CD14-positive monocyte (primary cell): ENCODE measurements around the gene DYRK1A. TPM values are rescaled to one million over a fixed set of nuclear protein-coding genes. Genes with fewer than 3 reads are reported as not detected.

ENCODE experiments used
- DNase-seq, 3 donors: peaks; one replicate each; pipeline ENCODE4 v3.0.0-alpha.2; 2011 to 2022
- H2AFZ ChIP-seq: 2 replicates; pipeline ENCODE4 v1.6.0; 2012; ENCODE audit warnings: mild to moderate bottlenecking, low read depth, low read length, inconsistent platforms; ENCODE audit not compliant: insufficient read depth, poor library complexity, severe bottlenecking
- H3K27ac ChIP-seq, 2 donors: 1 replicate in 1 of 2; 2 replicates in 1 of 2; pipeline ENCODE4 v1.5.1; 2012 to 2013; ENCODE audit warnings: low read length in 2 of 2, control low read depth in 1 of 2, inconsistent platforms in 1 of 2, low read depth in 1 of 2, mild to moderate bottlenecking in 1 of 2
- H3K27me3 ChIP-seq, 2 donors: one replicate each; pipeline versions ENCODE4 v1.6.0 to v1.6.1; 2011 to 2013; ENCODE audit warnings: low read length in 2 of 2; ENCODE audit not compliant: control insufficient read depth in 2 of 2, insufficient read depth in 2 of 2
- H3K36me3 ChIP-seq, 2 donors: replicated peaks in 1 of 2; 1 replicate in 1 of 2; 2 replicates in 1 of 2; pipeline versions ENCODE4 v1.5.1 to v1.6.1; 2012 to 2013; ENCODE audit warnings: low read length in 2 of 2, control low read depth in 1 of 2, inconsistent platforms in 1 of 2, mild to moderate bottlenecking in 1 of 2; ENCODE audit not compliant: insufficient read depth in 2 of 2, control insufficient read depth in 1 of 2
- H3K4me1 ChIP-seq, 2 donors: 1 replicate in 1 of 2; 2 replicates in 1 of 2; pipeline versions ENCODE4 v1.5.1 to v1.6.1; 2012 to 2013; ENCODE audit warnings: low read length in 2 of 2, control low read depth in 1 of 2, inconsistent platforms in 1 of 2, mild to moderate bottlenecking in 1 of 2, moderate library complexity in 1 of 2; ENCODE audit not compliant: insufficient read depth in 2 of 2, control insufficient read depth in 1 of 2
- H3K4me2 ChIP-seq: replicated peaks from 2 replicates; pipeline ENCODE3; 2012; ENCODE audit warnings: low read length, moderate library complexity, mild to moderate bottlenecking; ENCODE audit not compliant: poor library complexity, severe bottlenecking; ENCODE audit errors: extremely low read depth
- H3K4me3 ChIP-seq, 3 experiments: fragments of 200-600 bp in 1 of 3; sonication (generic) in 1 of 3; replicated peaks in 1 of 3; 1 replicate in 2 of 3; 2 replicates in 1 of 3; pipeline ENCODE4 v1.5.1; 2011 to 2013; ENCODE audit warnings: low read length in 3 of 3, mild to moderate bottlenecking in 3 of 3, control low read depth in 2 of 3, low read depth in 2 of 3, inconsistent platforms in 1 of 3, moderate library complexity in 1 of 3
- H3K79me2 ChIP-seq: 2 replicates; pipeline ENCODE4 v1.6.0; 2012; ENCODE audit warnings: mild to moderate bottlenecking, control low read depth, inconsistent platforms, low read length, moderate library complexity; ENCODE audit not compliant: insufficient read depth
- H3K9ac ChIP-seq: 2 replicates; pipeline ENCODE4 v1.6.0; 2017; ENCODE audit warnings: low read length, mild to moderate bottlenecking; ENCODE audit not compliant: insufficient read depth, poor library complexity, severe bottlenecking
- H3K9me3 ChIP-seq, 2 donors: replicated peaks in 1 of 2; 1 replicate in 1 of 2; 2 replicates in 1 of 2; pipeline versions ENCODE4 v1.5.1 to v1.6.1; 2012 to 2013; ENCODE audit warnings: low read length in 2 of 2, control low read depth in 1 of 2; ENCODE audit not compliant: control insufficient read depth in 1 of 2, insufficient read depth in 1 of 2
- H4K20me1 ChIP-seq: 2 replicates; pipeline ENCODE4 v1.6.0; 2012; ENCODE audit warnings: mild to moderate bottlenecking, low read length, control low read depth, moderate library complexity; ENCODE audit not compliant: insufficient read depth
- H3K27ac Mint-ChIP-seq, 7 donors: one replicate each; pipeline ENCODE4 v1.8.0; 2020; ENCODE audit warnings: mild to moderate bottlenecking in 7 of 7, mixed read lengths in 7 of 7, moderate library complexity in 6 of 7, inconsistent platforms in 2 of 7
- H3K27me3 Mint-ChIP-seq, 3 donors: one replicate each; pipeline ENCODE4 v1.8.0; 2021 to 2022; ENCODE audit warnings: low read depth in 3 of 3, mild to moderate bottlenecking in 3 of 3, mixed read lengths in 3 of 3, moderate library complexity in 3 of 3, inconsistent platforms in 1 of 3
- H3K36me3 Mint-ChIP-seq, 2 donors: one replicate each; pipeline ENCODE4 v1.8.0; 2020; ENCODE audit warnings: mixed read lengths in 2 of 2, inconsistent platforms in 1 of 2, mild to moderate bottlenecking in 1 of 2
- H3K4me1 Mint-ChIP-seq: one replicate; pipeline ENCODE4 v1.8.0; 2020; ENCODE audit warnings: mild to moderate bottlenecking, mixed read lengths
- H3K4me3 Mint-ChIP-seq, 2 donors: one replicate each; pipeline ENCODE4 v1.8.0; 2020; ENCODE audit warnings: mild to moderate bottlenecking in 2 of 2, mixed read lengths in 2 of 2, moderate library complexity in 1 of 2
- H3K9me3 Mint-ChIP-seq, 7 donors: one replicate each; pipeline ENCODE4 v1.8.0; 2020 to 2022; ENCODE audit warnings: mixed read lengths in 7 of 7, mild to moderate bottlenecking in 6 of 7, moderate library complexity in 6 of 7, inconsistent platforms in 2 of 7
- WGBS: methylation state at CpG from one replicate; pipeline ENCODE4 v1.1.5; 2013; ENCODE audit warnings: missing lambda C conversion rate; ENCODE audit not compliant: insufficient coverage; 5-methylcytosine and 5-hydroxymethylcytosine counted together
- intact Hi-C, 2 donors: fragments of 100-400 bp; cut with micrococcal nuclease; formaldehyde crosslinking; loops; one replicate each; pipeline versions ENCODE4 v1.15.0 to v1.15.1; 2023
- polyA plus RNA-seq, 3 donors: library from polyadenylated mRNA; depleted of rRNA in 1 of 3; unstranded in 2 of 3; stranded (reverse) in 1 of 3; fragments of 300-500 nt in 2 of 3; fragments of >200 nt in 1 of 3; fragmentation: Illumina TruSeq in 2 of 3; gene quantifications; 1 replicate in 2 of 3; 2 replicates in 1 of 3; pipeline ENCODE4 v1.2.3, GENCODE V29; 2012 to 2021
- TF ChIP-seq, protein P1 (sequence below): fragments of 200-600 bp; IDR thresholded peaks from one replicate; pipeline ENCODE4 v1.8.0; 2022; ENCODE audit warnings: antibody characterized with exemption, mild to moderate bottlenecking

Gene DYRK1A
- polyA plus RNA-seq, 3 donors: 1.8 to 53.5 (median 2.4) TPM

GRCh38 chr21:37467082-37467481 lies 100.5 kb downstream of the DYRK1A start:
- H2AFZ ChIP-seq: no peak overlapping the region
- peaks cover 100% of the 10 kb centered on the region for H4K20me1 ChIP-seq
- 100% methylated on average over 2 of the region's 3 CpGs for WGBS

DNA sequence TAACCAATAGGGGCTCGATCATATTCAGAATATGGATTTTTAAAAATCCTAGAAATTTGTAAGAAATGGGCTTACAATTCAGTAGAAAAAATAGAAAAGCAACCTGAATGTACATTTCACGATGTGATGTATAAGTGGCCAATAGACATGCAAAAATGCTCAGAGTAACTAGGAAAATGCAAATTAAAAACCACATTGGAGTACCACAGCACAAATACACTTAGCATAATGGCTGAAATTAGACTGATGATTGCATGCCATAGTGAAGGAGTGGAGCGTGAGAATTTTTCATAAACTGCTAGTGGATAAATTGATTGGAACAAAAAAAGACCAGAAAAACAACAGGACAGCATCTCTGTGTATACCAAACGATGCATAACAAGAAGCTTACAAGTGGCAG lies 102.3 kb downstream of the DYRK1A start:
- Mint-ChIP-seq H3K4me1 (peaks cover 3% of the 10 kb centered on the region), H3K36me3 (peaks cover 22 to 32% of the 10 kb centered on the region in 2 donors), H3K9me3 (no peaks in the 10 kb centered on the region), H3K4me3 (no peak overlapping the region), H3K27me3 (peaks cover 0 to 2% (median 1%) of the 10 kb centered on the region in 3 donors), H3K27ac (no peak overlapping the region)
- no peak for DNase-seq
- Histone ChIP-seq H3K79me2 (peaks cover 100% of the 10 kb centered on the region), H3K36me3 (peaks cover 20 to 57% of the 10 kb centered on the region in 2 donors), H3K9me3 (no peaks in the 10 kb centered on the region), H3K27me3 (no peaks in the 10 kb centered on the region), H2AFZ (no peak overlapping the region), H3K4me3 (no peak overlapping the region), H3K27ac (no peak overlapping the region), H3K9ac (no peak overlapping the region), H3K4me2 (no peak overlapping the region), H3K4me1 (no peaks in the 10 kb centered on the region), H4K20me1 (peaks cover 100% of the 10 kb centered on the region)
- TF ChIP-seq, protein P1, sequence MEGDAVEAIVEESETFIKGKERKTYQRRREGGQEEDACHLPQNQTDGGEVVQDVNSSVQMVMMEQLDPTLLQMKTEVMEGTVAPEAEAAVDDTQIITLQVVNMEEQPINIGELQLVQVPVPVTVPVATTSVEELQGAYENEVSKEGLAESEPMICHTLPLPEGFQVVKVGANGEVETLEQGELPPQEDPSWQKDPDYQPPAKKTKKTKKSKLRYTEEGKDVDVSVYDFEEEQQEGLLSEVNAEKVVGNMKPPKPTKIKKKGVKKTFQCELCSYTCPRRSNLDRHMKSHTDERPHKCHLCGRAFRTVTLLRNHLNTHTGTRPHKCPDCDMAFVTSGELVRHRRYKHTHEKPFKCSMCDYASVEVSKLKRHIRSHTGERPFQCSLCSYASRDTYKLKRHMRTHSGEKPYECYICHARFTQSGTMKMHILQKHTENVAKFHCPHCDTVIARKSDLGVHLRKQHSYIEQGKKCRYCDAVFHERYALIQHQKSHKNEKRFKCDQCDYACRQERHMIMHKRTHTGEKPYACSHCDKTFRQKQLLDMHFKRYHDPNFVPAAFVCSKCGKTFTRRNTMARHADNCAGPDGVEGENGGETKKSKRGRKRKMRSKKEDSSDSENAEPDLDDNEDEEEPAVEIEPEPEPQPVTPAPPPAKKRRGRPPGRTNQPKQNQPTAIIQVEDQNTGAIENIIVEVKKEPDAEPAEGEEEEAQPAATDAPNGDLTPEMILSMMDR: no peak
- intact Hi-C loops: loop anchor here in 1 of 2 donors (10.0 kb wide), 1 partner anchor 96 kb away; no protein-coding TSS in a partner anchor
- 100% methylated on average over 2 of the region's 4 CpGs for WGBS

More at GRCh38 chr21:37467082-37467481, 100.5 kb downstream of the DYRK1A start:
- H3K9me3 ChIP-seq: no peaks in the 10 kb centered on the region
- no peak overlapping the region for H3K4me3 ChIP-seq
- peaks cover 6 to 10% of the 10 kb centered on the region in 2 donors for H3K4me1 ChIP-seq
- peaks cover 17% of the 10 kb centered on the region for H3K4me1 Mint-ChIP-seq
- no peaks in the 10 kb centered on the region for H3K27me3 ChIP-seq
- H3K9me3 Mint-ChIP-seq: no peaks in the 10 kb centered on the region
- H3K4me3 Mint-ChIP-seq: no peak overlapping the region
- H3K27me3 Mint-ChIP-seq: peaks cover 0 to 2% (median 1%) of the 10 kb centered on the region in 3 donors
- peaks cover 12 to 21% of the 10 kb centered on the region in 2 donors for H3K36me3 Mint-ChIP-seq
- no peak overlapping the region for H3K27ac ChIP-seq
- TF ChIP-seq, protein P1: no peak
- peaks cover 8 to 38% of the 10 kb centered on the region in 2 donors for H3K36me3 ChIP-seq
- DNase-seq: no peak
- no peak overlapping the region for H3K9ac ChIP-seq
- intact Hi-C loops: loop anchor here in 1 of 2 donors (10.0 kb wide), 1 partner anchor 98 kb away; no protein-coding TSS in a partner anchor
- no peak overlapping the region for H3K4me2 ChIP-seq
- peak overlapping the region in 2 of 7 donors; percentile 13 to 29 for H3K27ac Mint-ChIP-seq
- H3K79me2 ChIP-seq: peaks cover 100% of the 10 kb centered on the region
